ENCODE results near the gene ETS1.

- TF ChIP-seq EZH2 (IDR thresholded peaks at IDR 0.05; ENCODE audit: borderline replicate concordance, low read depth, low read length, poor library complexity, severe bottlenecking): no peak
- TF ChIP-seq CTCF (conservative IDR thresholded peaks at IDR 0.05; ENCODE audit: low read depth, low read length): no peak
Measured at GRCh38 chr11:128477811-128478210, 109.5 kb downstream of the ETS1 start.

All from A673 (cell line).